SIG-M5 (cell line): Measurements from ENCODE around the gene FSHB.
"Not testable (repeated sequence)": the region's sequence is repeated elsewhere in the genome, so short reads cannot be mapped to it uniquely, and the experiment has no call there.

ENCODE experiments used
- DNase-seq: peaks from one replicate; lab custom pipeline; 2025; lab: John Stamatoyannopoulos, UW

Gene FSHB

GRCh38 chr11:30230714-30231113 is at the start of gene FSHB:
Gene FSHB (plus strand): TSS chr11:30231014. CDS start chr11:30231903, 889 bp downstream.
- DNase-seq, result no peak

DNA sequence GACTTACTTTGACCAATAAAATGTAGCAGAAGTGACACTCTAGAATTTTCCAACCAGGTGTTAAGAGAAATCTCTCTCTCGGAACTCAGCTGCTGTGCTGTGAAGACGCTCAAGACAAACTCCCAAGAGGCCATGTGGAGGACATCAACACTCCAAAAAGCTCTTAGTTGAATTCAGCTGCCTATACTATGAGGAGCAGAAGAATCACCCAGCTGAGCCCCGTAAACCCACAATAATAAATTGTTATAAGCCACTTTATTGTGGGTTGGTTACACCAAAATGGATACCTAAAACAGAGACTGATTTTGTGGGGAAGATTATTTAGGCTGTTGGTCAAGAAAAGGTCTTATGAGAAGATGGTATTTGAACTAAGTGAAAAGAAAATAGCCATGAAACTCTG is 44.1 kb upstream of the FSHB start:
- DNase-seq, result no peak

DNA sequence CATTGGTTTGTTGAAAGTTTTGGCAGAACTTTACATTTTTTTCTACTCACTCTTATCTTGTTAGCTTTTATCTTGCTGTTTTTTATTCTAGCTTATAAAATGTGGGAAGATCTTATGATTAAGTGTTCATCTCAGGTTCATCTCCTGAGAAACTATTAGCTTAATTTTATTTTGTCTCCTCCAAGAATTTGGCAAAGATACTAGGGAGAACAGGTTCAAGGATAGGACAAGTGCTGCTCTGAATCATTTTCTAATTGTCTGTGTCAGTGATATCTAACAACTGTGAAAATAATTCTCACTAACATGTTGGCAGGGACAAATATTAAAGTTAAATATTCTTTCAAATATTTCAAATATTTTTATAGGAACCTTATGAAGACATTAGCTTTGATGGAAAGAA is 38.2 kb upstream of the FSHB start:
- no peak for DNase-seq

- no peak for DNase-seq
These were observed 34.2 kb upstream of the FSHB start for GRCh38 chr11:30196400-30197206.

DNA sequence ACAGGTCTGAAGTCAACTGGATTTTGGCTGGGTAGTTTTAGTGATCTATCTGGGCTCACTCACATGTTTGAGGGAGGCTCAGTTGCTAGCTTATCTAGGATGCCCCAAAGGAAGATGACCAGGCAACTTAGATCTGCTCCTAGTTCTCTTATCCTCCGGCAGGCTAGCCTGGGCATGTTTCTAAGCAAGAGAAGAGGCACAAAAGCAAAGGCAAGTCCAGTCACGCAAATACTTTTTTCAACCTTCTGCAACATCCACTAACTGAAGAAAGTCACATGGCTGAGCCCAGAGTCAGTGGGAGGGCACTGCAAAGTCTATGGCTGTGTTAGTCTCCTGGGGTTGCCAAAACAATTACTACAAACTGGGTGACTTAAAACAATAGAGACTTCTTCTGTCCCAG is 32.9 kb upstream of the FSHB start:
- DNase-seq, result no peak

DNA sequence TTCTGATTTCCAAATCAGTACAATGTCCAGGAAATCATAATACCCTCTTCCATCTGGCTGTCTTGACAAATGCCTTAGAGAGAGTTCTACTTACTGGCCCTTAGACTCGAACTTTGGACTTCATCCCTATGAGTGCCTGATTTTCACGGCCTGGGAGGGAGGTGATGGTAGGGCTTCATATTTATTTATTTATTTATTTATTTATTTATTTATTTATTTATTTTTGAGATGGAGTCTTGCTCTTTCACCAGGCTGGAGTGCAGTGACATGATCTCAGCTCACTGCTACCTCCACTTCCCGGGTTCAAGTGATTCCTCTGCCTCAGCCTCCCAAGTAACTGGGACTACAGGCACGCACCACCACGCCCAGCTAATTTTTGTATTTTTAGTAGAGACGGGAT is 27.8 kb upstream of the FSHB start:
- DNase-seq, result not testable (repeated sequence)

DNA sequence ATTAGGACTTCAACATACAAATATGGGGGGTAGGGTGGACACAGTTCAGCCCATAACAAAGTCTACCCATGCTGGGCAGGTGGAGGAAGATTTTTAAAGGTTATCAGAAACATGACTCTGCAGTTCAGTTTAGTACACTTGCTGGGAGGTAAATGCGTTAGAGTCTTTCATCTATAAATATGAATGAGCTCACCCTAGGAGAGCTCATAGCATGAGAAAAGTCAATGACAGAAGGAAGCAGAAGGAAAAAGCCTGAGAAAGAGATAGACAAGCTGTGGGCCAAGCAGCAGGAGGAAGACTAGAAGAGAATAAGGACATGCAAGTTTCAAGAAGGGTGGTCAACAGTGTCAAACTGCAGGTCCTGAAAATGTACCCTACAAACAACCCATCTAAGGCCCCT is 27.0 kb upstream of the FSHB start:
- DNase-seq, result no peak

DNA sequence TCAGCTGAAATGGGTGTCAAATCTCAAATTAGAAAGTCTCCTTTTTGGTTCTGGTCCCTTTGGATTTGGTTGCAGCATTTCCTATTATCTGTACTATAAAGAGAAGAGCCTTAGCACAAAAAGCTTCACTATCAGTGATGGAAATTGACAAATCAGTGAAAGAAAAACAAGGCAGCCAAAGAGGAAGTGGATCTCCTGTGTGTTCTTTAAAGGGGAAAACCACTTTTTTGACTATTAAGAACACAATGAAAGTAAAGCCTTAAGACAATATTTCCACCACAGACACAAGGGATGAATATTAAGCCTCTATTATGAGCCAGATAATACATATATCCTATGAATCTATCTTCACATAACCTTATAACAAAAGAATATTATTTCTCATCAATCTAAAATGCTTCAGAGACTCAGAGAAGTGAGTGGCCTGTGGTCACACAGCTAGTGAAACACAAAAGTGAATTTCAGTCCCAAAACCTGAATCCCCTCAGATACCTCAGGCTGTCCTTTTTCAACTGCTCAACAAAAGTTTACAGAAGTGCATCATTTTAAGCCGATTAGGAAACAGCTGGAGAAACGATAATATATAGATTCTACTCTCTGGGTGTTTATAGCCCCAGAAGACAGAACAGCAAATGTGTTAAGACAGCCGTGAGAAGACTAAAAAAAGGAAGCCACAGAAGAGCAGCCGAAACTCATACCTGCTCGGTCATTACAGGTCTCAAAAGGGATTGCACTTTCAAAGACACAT is 24.4 kb upstream of the FSHB start:
- DNase-seq, result no peak

DNA sequence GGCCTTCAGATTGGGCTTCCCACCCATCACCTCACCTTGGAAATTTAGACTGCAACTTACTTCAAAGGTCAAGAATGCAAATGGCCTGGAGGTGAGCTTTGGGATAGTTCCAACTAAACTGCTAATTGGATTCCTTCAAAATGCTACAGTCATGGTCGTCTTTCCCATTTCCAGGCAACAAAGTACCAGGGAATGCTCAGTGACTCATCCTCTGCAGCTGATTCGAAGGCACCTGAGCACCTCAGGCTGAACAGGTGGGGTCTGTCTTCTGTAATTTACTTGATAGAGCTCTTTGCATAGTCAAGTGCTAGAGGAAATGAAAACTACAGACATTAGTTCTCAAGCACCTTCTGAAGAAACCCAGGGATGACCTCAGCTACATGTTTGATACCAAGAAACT is 20.5 kb upstream of the FSHB start:
- DNase-seq, result no peak

DNA sequence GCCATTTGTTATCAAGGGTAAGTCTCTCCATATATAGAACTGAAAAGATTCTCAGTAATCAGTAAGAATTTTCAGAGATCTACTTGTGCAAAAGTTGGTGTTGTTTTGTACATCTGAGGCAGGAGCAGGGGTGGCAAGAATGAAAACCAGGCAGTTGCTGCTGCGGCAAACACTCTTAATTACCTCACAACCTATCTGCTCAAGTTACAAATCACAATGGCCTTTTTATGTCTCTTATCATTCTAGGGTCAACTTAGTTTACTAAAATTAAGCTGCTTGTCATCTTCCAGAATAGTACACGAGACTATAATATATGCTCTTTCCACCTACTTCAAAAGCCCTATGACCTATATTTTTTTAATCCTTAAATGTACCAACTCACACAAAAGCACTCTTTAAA is 14.3 kb upstream of the FSHB start:
- DNase-seq, result no peak

GRCh38 chr11:30218278-30218677 is 12.5 kb upstream of the FSHB start:
- no peak for DNase-seq

DNA sequence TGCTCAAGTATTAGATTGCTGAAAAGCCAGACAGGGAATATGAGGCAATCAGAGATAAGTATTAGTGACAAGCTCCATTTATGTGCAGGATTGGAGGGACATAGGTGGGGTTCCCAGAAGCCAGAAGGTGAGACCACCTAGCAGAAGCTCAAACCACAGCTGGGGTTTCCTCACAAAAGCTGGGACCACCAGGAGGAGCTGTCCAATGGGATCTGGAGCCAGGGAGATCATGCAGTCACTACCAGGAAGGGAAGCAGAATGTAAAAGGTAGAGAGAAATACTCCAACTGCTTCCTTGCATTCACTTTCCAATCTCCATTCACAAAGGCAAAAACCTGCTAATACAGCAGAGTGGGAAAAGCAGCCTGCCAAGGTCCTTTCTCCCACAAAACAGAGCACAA is 5.2 kb upstream of the FSHB start:
- DNase-seq, result no peak

DNA sequence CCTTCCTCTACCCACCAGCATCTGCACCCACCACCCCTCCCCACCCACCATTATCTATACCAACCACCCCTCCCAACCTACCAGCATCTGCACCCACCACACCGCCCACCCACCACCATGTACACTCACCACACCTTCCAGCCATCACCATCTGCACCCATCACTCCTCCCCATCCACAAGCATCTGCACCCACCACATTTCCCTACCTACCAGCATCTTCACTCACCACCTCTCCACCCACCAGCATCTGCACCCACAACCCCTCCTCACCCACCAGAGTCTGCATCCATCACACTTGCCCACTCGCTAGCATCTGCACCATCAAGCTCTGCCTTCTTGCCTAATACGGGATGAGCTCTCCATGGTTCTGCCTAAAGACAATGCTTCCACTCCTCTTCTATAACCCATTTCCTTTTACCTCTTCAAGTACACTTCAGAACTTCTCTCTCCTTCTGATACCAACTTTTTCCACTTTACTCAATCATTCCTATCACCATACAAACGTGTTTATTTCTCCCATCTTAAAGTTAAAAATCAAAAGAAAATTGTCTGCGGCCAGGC is 2.4 kb upstream of the FSHB start:
- no peak for DNase-seq

- DNase-seq, result no peak
These were observed 8.2 kb downstream of the FSHB start for GRCh38 chr11:30239025-30239424.

- DNase-seq, result no peak
These were observed 13.5 kb downstream of the FSHB start for GRCh38 chr11:30244265-30244664.

GRCh38 chr11:30245621-30246020 is 14.8 kb downstream of the FSHB start:
- no peak for DNase-seq

- DNase-seq, result no peak
These were observed 23.8 kb downstream of the FSHB start for GRCh38 chr11:30254307-30255298.

DNA sequence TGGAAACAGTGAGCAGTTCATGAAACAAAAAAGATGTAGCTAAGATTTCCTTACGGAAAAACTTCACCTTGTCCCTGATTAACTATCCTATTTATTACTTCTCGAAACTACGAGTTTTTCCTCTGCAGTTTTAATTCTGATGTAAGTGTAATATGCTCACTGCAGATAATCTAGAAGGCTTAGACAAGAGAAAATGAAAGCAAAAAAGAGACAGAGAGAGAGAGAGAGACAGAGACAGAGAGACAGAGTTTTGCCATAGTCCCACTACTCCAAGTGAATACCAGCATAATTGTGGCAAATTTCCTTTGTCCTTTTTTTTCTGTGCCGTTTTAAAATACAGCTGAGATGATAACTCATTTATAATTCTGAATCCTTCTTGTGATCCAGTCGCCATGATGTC is 24.8 kb downstream of the FSHB start:
- DNase-seq, result no peak

- DNase-seq, result no peak
These were observed 26.2 kb downstream of the FSHB start for GRCh38 chr11:30257058-30257457.

DNA sequence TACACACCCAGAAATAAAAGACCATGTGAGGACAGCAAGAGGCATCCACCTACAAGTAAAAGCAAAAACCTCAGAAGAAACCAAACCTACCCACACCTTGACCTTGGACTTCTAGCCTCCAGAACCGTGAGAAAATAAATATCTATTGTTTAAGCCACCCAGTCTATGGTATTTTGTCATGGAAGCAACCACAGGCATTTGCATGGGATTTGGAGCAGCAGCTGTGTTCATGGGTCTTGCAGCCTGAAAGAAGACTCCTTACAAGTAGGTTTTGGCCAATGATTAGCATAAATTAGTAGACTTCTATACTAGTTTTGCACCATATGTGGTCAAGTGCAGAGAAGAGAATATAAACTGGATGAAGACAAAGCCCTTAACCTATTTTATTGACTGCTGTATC is 27.9 kb downstream of the FSHB start:
- DNase-seq, result no peak

DNA sequence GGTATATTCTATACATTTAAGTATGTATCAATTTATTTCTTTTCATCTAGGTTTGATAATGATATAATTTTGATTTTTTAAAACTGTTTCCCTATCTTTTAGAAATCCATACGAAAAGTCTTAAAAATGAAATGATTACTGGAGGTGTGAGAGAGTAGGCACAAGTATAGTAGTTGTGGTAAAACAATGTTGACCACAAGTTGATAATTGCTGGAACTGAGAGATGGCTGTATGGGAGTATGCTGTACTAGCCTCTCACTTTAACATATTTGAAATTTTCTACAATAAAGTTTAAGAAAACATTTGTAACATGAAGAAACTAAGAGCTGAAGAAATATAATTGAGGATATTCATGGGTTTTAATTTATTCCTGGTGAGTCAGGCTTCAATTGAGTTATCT is 30.0 kb downstream of the FSHB start:
- DNase-seq, result no peak

DNA sequence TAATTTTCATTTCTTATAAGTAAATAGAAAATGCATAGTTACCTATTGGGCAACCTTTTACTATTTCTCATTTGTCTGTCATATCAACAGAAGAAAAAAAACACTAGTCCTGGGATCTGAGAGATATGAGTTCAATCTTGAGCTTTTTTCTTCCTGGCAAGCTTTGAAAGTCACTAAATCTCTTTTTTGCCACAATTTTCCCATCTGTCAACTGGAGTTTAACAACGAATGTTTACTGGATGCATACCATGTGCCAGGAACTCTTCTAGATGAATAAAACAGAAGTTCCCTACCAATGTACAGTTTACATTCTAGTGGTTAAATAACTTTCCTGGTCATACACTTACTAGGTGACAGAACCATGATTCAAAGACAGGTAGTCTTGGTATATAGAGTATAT is 31.0 kb downstream of the FSHB start:
- no peak for DNase-seq
